H9 (cell line): ENCODE data around the gene WNT7B. TPM values are rescaled to one million over a fixed set of nuclear protein-coding genes. Genes with fewer than 3 reads are reported as not detected.

Experiments used
- DNase-seq: peaks from one replicate; pipeline ENCODE4 v3.0.0-alpha.2; 2017
- H2AFZ ChIP-seq: one replicate; pipeline ENCODE4 v1.6.1; 2013; ENCODE audit warnings: mild to moderate bottlenecking, low read length, control low read depth, moderate library complexity
- H2AK5ac ChIP-seq: 2 replicates; pipeline ENCODE4 v1.6.1; 2013; ENCODE audit warnings: low read length, control low read depth, mixed read lengths; ENCODE audit not compliant: insufficient read length
- H2BK120ac ChIP-seq: one replicate; pipeline ENCODE4 v1.6.1; 2013; ENCODE audit warnings: low read depth, mild to moderate bottlenecking, low read length, control low read depth, inconsistent platforms; ENCODE audit not compliant: poor library complexity, severe bottlenecking
- H2BK12ac ChIP-seq: 2 replicates; pipeline ENCODE4 v1.6.1; 2013; ENCODE audit warnings: low read length, control low read depth, mixed read lengths, low read depth; ENCODE audit not compliant: insufficient read length
- H2BK15ac ChIP-seq: 2 replicates; pipeline ENCODE4 v1.6.1; 2013; ENCODE audit warnings: low read depth, low read length, control low read depth
- H2BK20ac ChIP-seq: one replicate; pipeline ENCODE4 v1.6.1; 2013; ENCODE audit warnings: low read depth, mild to moderate bottlenecking, low read length, control low read depth, inconsistent platforms; ENCODE audit not compliant: poor library complexity, severe bottlenecking
- H2BK5ac ChIP-seq: 2 replicates; pipeline ENCODE4 v1.6.1; 2013; ENCODE audit warnings: low read length, control low read depth, mixed read lengths; ENCODE audit not compliant: insufficient read length
- H3K14ac ChIP-seq: 2 replicates; pipeline ENCODE4 v1.6.1; 2013; ENCODE audit warnings: low read length, control low read depth; ENCODE audit not compliant: insufficient read depth
- H3K18ac ChIP-seq: 2 replicates; pipeline ENCODE4 v1.6.1; 2013; ENCODE audit warnings: low read depth, mild to moderate bottlenecking, mixed read lengths, low read length, control low read depth; ENCODE audit not compliant: insufficient read length
- H3K23ac ChIP-seq: 2 replicates; pipeline ENCODE4 v1.6.1; 2013; ENCODE audit warnings: low read length, control low read depth, mixed read lengths, low read depth; ENCODE audit not compliant: insufficient read length
- H3K23me2 ChIP-seq: 2 replicates; pipeline ENCODE4 v1.6.1; 2013; ENCODE audit warnings: low read depth, mild to moderate bottlenecking, mixed read lengths, low read length, control low read depth; ENCODE audit not compliant: insufficient read length, poor library complexity, severe bottlenecking
- H3K27ac ChIP-seq: 2 replicates; pipeline ENCODE4 v1.5.1; 2013; ENCODE audit warnings: low read length, control low read depth, mixed read lengths, low read depth; ENCODE audit not compliant: insufficient read length
- H3K27me3 ChIP-seq: 2 replicates; pipeline ENCODE4 v1.6.1; 2013; ENCODE audit warnings: low read length, control low read depth, inconsistent platforms; ENCODE audit not compliant: insufficient read depth
- H3K4ac ChIP-seq: 2 replicates; pipeline ENCODE4 v1.6.1; 2013; ENCODE audit warnings: low read depth, mild to moderate bottlenecking, control low read depth, inconsistent platforms, low read length, moderate library complexity
- H3K4me1 ChIP-seq: 2 replicates; pipeline ENCODE4 v1.6.1; 2013; ENCODE audit warnings: low read length, control low read depth, inconsistent platforms; ENCODE audit not compliant: insufficient read depth
- H3K4me2 ChIP-seq: 2 replicates; pipeline ENCODE4 v1.6.1; 2013; ENCODE audit warnings: low read length, control low read depth, mixed read lengths; ENCODE audit not compliant: insufficient read length, insufficient read depth
- H3K56ac ChIP-seq: 2 replicates; pipeline ENCODE4 v1.6.1; 2013; ENCODE audit warnings: low read depth, mild to moderate bottlenecking, mixed read lengths, low read length, control low read depth; ENCODE audit not compliant: insufficient read length
- H3K79me1 ChIP-seq: 2 replicates; pipeline ENCODE4 v1.6.1; 2013; ENCODE audit warnings: low read depth, mild to moderate bottlenecking, moderate library complexity, low read length, control low read depth, inconsistent platforms; ENCODE audit not compliant: insufficient read depth, poor library complexity, severe bottlenecking
- H3K79me2 ChIP-seq: 2 replicates; pipeline ENCODE4 v1.6.1; 2013; ENCODE audit warnings: low read length, control low read depth, inconsistent platforms; ENCODE audit not compliant: insufficient read depth
- H3K9ac ChIP-seq: 2 replicates; pipeline ENCODE4 v1.6.1; 2013; ENCODE audit warnings: low read length, control low read depth, mixed read lengths; ENCODE audit not compliant: insufficient read length; ENCODE audit errors: extremely low read depth
- H3K9me3 ChIP-seq: one replicate; pipeline ENCODE4 v1.6.1; 2013; ENCODE audit warnings: low read depth, low read length, inconsistent platforms; ENCODE audit not compliant: control insufficient read depth
- H3T11ph ChIP-seq: one replicate; pipeline ENCODE4 v1.6.1; 2013; ENCODE audit warnings: mild to moderate bottlenecking, low read length, control low read depth, inconsistent platforms
- H4K20me1 ChIP-seq: one replicate; pipeline ENCODE4 v1.6.1; 2013; ENCODE audit not compliant: control insufficient read depth, insufficient read length, insufficient read depth
- H4K5ac ChIP-seq: 2 replicates; pipeline ENCODE4 v1.6.1; 2013; ENCODE audit warnings: low read depth, mild to moderate bottlenecking, mixed read lengths, low read length, control low read depth; ENCODE audit not compliant: insufficient read length
- H4K8ac ChIP-seq: replicated peaks from 2 replicates; pipeline ENCODE4 v1.6.1; 2013; ENCODE audit warnings: low read length, control low read depth, mixed read lengths, low read depth; ENCODE audit not compliant: insufficient read length
- H4K91ac ChIP-seq: 2 replicates; pipeline ENCODE4 v1.6.1; 2013; ENCODE audit warnings: low read depth, mild to moderate bottlenecking, moderate library complexity, mixed read lengths, low read length, control low read depth; ENCODE audit not compliant: insufficient read length
- H3K27ac Mint-ChIP-seq, 3 experiments: 2 replicates in 2 of 3; 3 replicates in 1 of 3; pipeline ENCODE4 v1.8.0; 2020 to 2021; ENCODE audit warnings: mixed read lengths in 3 of 3, mild to moderate bottlenecking in 1 of 3, moderate library complexity in 1 of 3
- H3K27me3 Mint-ChIP-seq: 2 replicates; pipeline ENCODE4 v1.8.0; 2021; ENCODE audit warnings: low read depth, mild to moderate bottlenecking, moderate library complexity, mixed read lengths
- H3K36me3 Mint-ChIP-seq, 3 experiments: 2 replicates in 2 of 3; 3 replicates in 1 of 3; pipeline ENCODE4 v1.8.0; 2020 to 2021; ENCODE audit warnings: low read depth in 3 of 3, mixed read lengths in 3 of 3; ENCODE audit not compliant: insufficient read depth in 1 of 3
- H3K4me1 Mint-ChIP-seq, 2 experiments: 2 replicates each; pipeline ENCODE4 v1.8.0; 2020; ENCODE audit warnings: mixed read lengths in 2 of 2
- H3K4me3 Mint-ChIP-seq, 2 experiments: 2 replicates in 1 of 2; 3 replicates in 1 of 2; pipeline ENCODE4 v1.8.0; 2020 to 2021; ENCODE audit warnings: mild to moderate bottlenecking in 2 of 2, mixed read lengths in 2 of 2, moderate library complexity in 1 of 2
- H3K9me3 Mint-ChIP-seq, 2 experiments: 2 replicates in 1 of 2; 3 replicates in 1 of 2; pipeline ENCODE4 v1.8.0; 2020; ENCODE audit warnings: mild to moderate bottlenecking in 2 of 2, mixed read lengths in 2 of 2, moderate library complexity in 1 of 2
- CTCF ChIP-seq: fragments of 200-600 bp; sonication (generic); conservative IDR thresholded peaks from 3 replicates; pipeline ENCODE4 v1.8.0; 2021; ENCODE audit warnings: antibody characterized with exemption, mild to moderate bottlenecking
- WGBS: extraction: QIAGEN DNeasy Blood & Tissue Kit; methylation state at CpG from one replicate; pipeline ENCODE4 v1.1.7; 2013; ENCODE audit warnings: missing lambda C conversion rate, low lambda C conversion rate, mixed read lengths; ENCODE audit not compliant: insufficient read length; ENCODE audit errors: extremely low coverage; 5-methylcytosine and 5-hydroxymethylcytosine counted together
- total RNA-seq: library from RNA; stranded (reverse); gene quantifications from 2 replicates; pipeline ENCODE4 v1.2.1, GENCODE V29; 2021

Gene WNT7B
- total RNA-seq, 1 experiment from 2014 or later = 0.09 TPM

- Mint-ChIP-seq H3K9me3 (peaks cover 0 to 7% of the 10 kb centered on the region in 2 experiments; a peak in 4 of 5 replicates), H3K27ac (no peak overlapping the region; a peak in 1 of 7 replicates), H3K4me1 (no peaks in the 10 kb centered on the region), H3K36me3 (no peaks in the 10 kb centered on the region; a peak in 1 of 7 replicates), H3K4me3 (no peak overlapping the region), H3K27me3 (peaks cover 13% of the 10 kb centered on the region)
- Histone ChIP-seq H3K27me3 (no peaks in the 10 kb centered on the region), H3K23ac (no peak overlapping the region), H3K14ac (no peak overlapping the region; the same call in 1 of the 2 replicates), H4K8ac (no peak overlapping the region), H4K20me1 (no peaks in the 10 kb centered on the region), H3T11ph (no peak overlapping the region), H2BK12ac (no peak overlapping the region), H2BK120ac (no peak overlapping the region), H4K5ac (no peak overlapping the region), H3K18ac (no peak overlapping the region), H3K4me1 (no peaks in the 10 kb centered on the region), H2BK20ac (no peak overlapping the region), H3K4me2 (no peak overlapping the region), H2AFZ (no peak overlapping the region), H2AK5ac (no peak overlapping the region), H3K56ac (no peak overlapping the region), H4K91ac (no peak overlapping the region), H2BK15ac (no peak overlapping the region), H3K79me2 (no peaks in the 10 kb centered on the region), H3K23me2 (no peaks in the 10 kb centered on the region), H3K4ac (no peak overlapping the region), H3K9ac (no peak overlapping the region), H3K79me1 (no peaks in the 10 kb centered on the region), H3K9me3 (no peaks in the 10 kb centered on the region), H3K27ac (no peak overlapping the region), H2BK5ac (no peak overlapping the region)
- WGBS = no CpG with 5 or more reads among the region's 12 CpGs
- DNase-seq = no peak
- TF ChIP-seq CTCF = no peak
These were observed 59.8 kb downstream of the WNT7B start for GRCh38 chr22:45917146-45917545.
